ENCODE data around the gene EXOC4. TPM values are rescaled to one million over a fixed set of nuclear protein-coding genes. Genes with fewer than 3 reads are reported as not detected.

EXOC4 gene
- total RNA-seq, 1 experiment from 2014 or later = 75.8 TPM

DNA sequence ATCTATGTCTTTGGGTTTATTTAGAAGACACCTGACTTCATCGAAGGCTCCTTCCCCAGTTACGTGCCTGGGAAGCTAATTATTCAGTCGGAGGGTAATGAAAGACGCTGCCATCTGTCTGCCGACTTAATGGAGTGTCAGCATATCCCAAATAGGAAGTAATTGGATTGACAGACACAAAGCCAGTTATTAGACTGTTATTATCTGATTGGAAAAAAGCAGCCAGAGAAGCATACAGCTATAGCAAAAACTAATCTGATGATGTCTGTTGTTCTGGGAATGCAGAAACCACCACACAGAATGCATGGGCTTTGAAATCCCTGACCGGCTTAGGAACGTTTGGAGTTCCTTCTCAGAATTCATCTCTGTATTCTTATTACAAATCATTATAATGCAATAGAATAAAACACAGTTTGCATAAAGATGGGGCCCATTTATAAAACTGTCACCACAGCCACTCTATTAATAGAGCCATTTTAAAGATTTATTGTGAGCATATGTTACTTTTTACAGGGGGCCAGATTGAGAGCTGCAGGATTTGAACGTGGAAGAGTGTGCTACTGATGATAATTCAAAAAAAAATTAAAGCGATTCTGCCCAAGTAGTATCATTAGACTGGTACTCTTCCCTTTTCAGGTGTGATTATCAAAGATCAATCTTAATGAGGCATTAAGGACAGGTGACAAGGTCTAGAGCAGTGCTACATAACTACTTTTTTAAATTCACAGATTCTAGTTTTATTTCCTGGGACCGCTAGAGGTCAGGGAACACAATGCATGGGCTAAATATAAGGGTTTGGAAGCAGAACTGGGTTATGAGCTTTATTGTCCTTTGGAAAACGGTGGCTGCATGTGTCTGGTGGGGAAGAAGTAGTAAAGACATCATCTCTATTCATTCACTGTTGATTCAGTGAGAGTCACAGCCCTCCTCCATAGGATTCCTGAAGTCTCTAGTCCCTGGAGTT lies 544.2 kb downstream of the EXOC4 start:
- no CpG with 5 or more reads among the region's 11 CpGs for WGBS (ENCODE audit: extremely low coverage, insufficient read length, low lambda C conversion rate)

More for the DNA sequence above, 544.2 kb downstream of the EXOC4 start:
- Mint-ChIP-seq H3K27ac (no peak overlapping the region), H3K4me1 (no peaks in the 10 kb centered on the region), H3K36me3 (ENCODE audit: insufficient read depth in 1 of 3, low read depth in 3 of 3) (no peaks in the 10 kb centered on the region), H3K27me3 (ENCODE audit: low read depth) (no peaks in the 10 kb centered on the region), H3K9me3 (no peaks in the 10 kb centered on the region), H3K4me3 (no peak overlapping the region)
- Histone ChIP-seq H4K91ac (ENCODE audit: insufficient read length, low read depth, low read length) (no peak overlapping the region), H2BK5ac (ENCODE audit: insufficient read length, low read length) (no peak overlapping the region), H3K27me3 (ENCODE audit: insufficient read depth, low read length) (no peaks in the 10 kb centered on the region), H4K8ac (replicated peaks; ENCODE audit: insufficient read length, low read depth, low read length) (no peak overlapping the region), H4K5ac (ENCODE audit: insufficient read length, low read depth, low read length) (no peak overlapping the region), H4K20me1 (ENCODE audit: control insufficient read depth, insufficient read depth, insufficient read length) (no peaks in the 10 kb centered on the region), H3K79me2 (ENCODE audit: insufficient read depth, low read length) (no peaks in the 10 kb centered on the region), H3K4me2 (ENCODE audit: insufficient read depth, insufficient read length, low read length) (no peak overlapping the region), H3K4me1 (ENCODE audit: insufficient read depth, low read length) (no peaks in the 10 kb centered on the region), H2BK120ac (ENCODE audit: low read depth, low read length, poor library complexity, severe bottlenecking) (no peak overlapping the region), H3K56ac (ENCODE audit: insufficient read length, low read depth, low read length) (no peak overlapping the region), H3K18ac (ENCODE audit: insufficient read length, low read depth, low read length) (no peak overlapping the region), H2BK12ac (ENCODE audit: insufficient read length, low read depth, low read length) (no peak overlapping the region), H3K14ac (ENCODE audit: insufficient read depth, low read length) (no peak overlapping the region), H3K23me2 (ENCODE audit: insufficient read length, low read depth, low read length, poor library complexity, severe bottlenecking) (no peaks in the 10 kb centered on the region), H2AFZ (ENCODE audit: low read length) (no peak overlapping the region), H3T11ph (ENCODE audit: low read length) (no peak overlapping the region), H2AK5ac (ENCODE audit: insufficient read length, low read length) (no peak overlapping the region), H3K9me3 (ENCODE audit: control insufficient read depth, low read depth, low read length) (no peaks in the 10 kb centered on the region), H2BK20ac (ENCODE audit: low read depth, low read length, poor library complexity, severe bottlenecking) (no peak overlapping the region), H2BK15ac (ENCODE audit: low read depth, low read length) (no peak overlapping the region), H3K23ac (ENCODE audit: insufficient read length, low read depth, low read length) (no peak overlapping the region), H3K4ac (ENCODE audit: low read depth, low read length) (no peak overlapping the region), H3K9ac (ENCODE audit: extremely low read depth, insufficient read length, low read length) (no peak overlapping the region), H3K27ac (ENCODE audit: insufficient read length, low read depth, low read length) (no peak overlapping the region), H3K79me1 (ENCODE audit: insufficient read depth, low read depth, low read length, poor library complexity, severe bottlenecking) (no peaks in the 10 kb centered on the region)
- TF ChIP-seq, protein P1, sequence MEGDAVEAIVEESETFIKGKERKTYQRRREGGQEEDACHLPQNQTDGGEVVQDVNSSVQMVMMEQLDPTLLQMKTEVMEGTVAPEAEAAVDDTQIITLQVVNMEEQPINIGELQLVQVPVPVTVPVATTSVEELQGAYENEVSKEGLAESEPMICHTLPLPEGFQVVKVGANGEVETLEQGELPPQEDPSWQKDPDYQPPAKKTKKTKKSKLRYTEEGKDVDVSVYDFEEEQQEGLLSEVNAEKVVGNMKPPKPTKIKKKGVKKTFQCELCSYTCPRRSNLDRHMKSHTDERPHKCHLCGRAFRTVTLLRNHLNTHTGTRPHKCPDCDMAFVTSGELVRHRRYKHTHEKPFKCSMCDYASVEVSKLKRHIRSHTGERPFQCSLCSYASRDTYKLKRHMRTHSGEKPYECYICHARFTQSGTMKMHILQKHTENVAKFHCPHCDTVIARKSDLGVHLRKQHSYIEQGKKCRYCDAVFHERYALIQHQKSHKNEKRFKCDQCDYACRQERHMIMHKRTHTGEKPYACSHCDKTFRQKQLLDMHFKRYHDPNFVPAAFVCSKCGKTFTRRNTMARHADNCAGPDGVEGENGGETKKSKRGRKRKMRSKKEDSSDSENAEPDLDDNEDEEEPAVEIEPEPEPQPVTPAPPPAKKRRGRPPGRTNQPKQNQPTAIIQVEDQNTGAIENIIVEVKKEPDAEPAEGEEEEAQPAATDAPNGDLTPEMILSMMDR (conservative IDR thresholded peaks at IDR 0.05) = no peak
- DNase-seq = no peak
